ENCODE results near the gene C18orf54. TPM values are rescaled to one million over a fixed set of nuclear protein-coding genes. Genes with fewer than 3 reads are reported as not detected.

Gene C18orf54
- total and polyA plus RNA-seq, 2 donors (not counting 3 experiments of a cell fraction or from before 2014, with no cell fraction given): 4.2 to 21.4 TPM

GRCh38 chr18:54388203-54389142 is 30.8 kb downstream of the C18orf54 start:
- Histone ChIP-seq H3K27me3 (ENCODE audit: control insufficient read depth in 2 of 2, insufficient read depth in 2 of 2, low read length in 2 of 2) (no peaks in the 10 kb centered on the region), H3K9me1 (replicated peaks; ENCODE audit: control insufficient read depth, extremely low read depth, insufficient read depth, low read length) (no peaks in the 10 kb centered on the region), H3K4me1 (ENCODE audit: control insufficient read depth, extremely low read depth, insufficient read depth, low read length) (peaks cover 31% of the 10 kb centered on the region), H3K4me2 (ENCODE audit: insufficient read depth, low read length) (peak overlapping the region; percentile 78), H3K4me3 (replicated peaks in 1 of 3; ENCODE audit: insufficient read depth in 1 of 3, low read depth in 1 of 3, low read length in 3 of 3) (no peak overlapping the region), H3K9me3 (replicated peaks; ENCODE audit: control insufficient read depth, insufficient read depth, low read length) (no peaks in the 10 kb centered on the region), H3K9ac (replicated peaks; ENCODE audit: extremely low read depth, insufficient read depth, low read length) (peak overlapping the region; percentile 69), H3K36me3 (ENCODE audit: control insufficient read depth in 2 of 2, extremely low read depth in 1 of 2, insufficient read depth in 2 of 2, low read length in 2 of 2) (no peaks in the 10 kb centered on the region), H3K27ac (ENCODE audit: insufficient read depth, low read depth, low read length) (peak overlapping the region; percentile 80), H3K79me2 (ENCODE audit: control insufficient read depth, insufficient read depth, low read length) (no peaks in the 10 kb centered on the region), H4K20me1 (replicated peaks; ENCODE audit: control insufficient read depth, extremely low read depth, insufficient read depth, low read length) (no peaks in the 10 kb centered on the region), H2AFZ (ENCODE audit: low read depth, low read length) (peak overlapping the region; percentile 50)
- intact Hi-C loops (cut with micrococcal nuclease) (loop anchor here (1.0 to 2.0 kb wide), 2 partner anchors 30 to 166 kb away; no protein-coding TSS in a partner anchor), dilution Hi-C loops (cut with MboI; ENCODE audit: extremely low pct_ligation_motif_present, low sequenced_read_pairs) (no loop called here)
- ChIA-PET POLR2A (no interaction called here), CTCF (interaction anchor here (1.1 kb wide), 1 partner anchor 56 kb away, joined by 3 read pairs; no protein-coding TSS in a partner anchor)
- TSS peak; percentile 100 for BruUV-seq (replicated peaks)
- FAIRE-seq: peak; percentile 64
- peak; percentile 89 for DNase-seq (ENCODE audit: low read depth, low spot score)
- TF ChIP-seq MYC (IDR thresholded peaks at IDR 0.05; ENCODE audit: low read depth, low read length) (peak; percentile 29), MAX (IDR thresholded peaks at IDR 0.05; ENCODE audit: insufficient read depth, insufficient read length) (no peak), EZH2 (IDR thresholded peaks at IDR 0.05; ENCODE audit: borderline replicate concordance, low read depth, low read length, severe bottlenecking) (no peak), CTCF (IDR thresholded peaks at IDR 0.05; ENCODE audit: extremely low read depth in 1 of 2, insufficient read depth in 1 of 2, low read depth in 1 of 2, low read length in 2 of 2) (no peak), POLR2A (IDR thresholded peaks at IDR 0.05; ENCODE audit: low read depth, low read length) (peak; percentile 59), GATA2 (IDR thresholded peaks at IDR 0.05; ENCODE audit: insufficient read depth, insufficient read length, low read depth, low read length) (peak; percentile 24), POLR2AphosphoS5 (IDR thresholded peaks at IDR 0.05; ENCODE audit: insufficient read depth, low read depth, low read length) (peak; percentile 92), FOS (IDR thresholded peaks at IDR 0.05; ENCODE audit: borderline replicate concordance, insufficient read depth, low read length) (peak; percentile 85), JUN (IDR thresholded peaks at IDR 0.05; ENCODE audit: borderline replicate concordance, insufficient read depth, insufficient read length, low read depth) (peak; percentile 90)

Measured in endothelial cell of umbilical vein (primary cell).